Colon (tissue), 2 donors: ENCODE data around the gene CCDC50.

ENCODE experiments used
- FAIRE-seq: peaks from 2 replicates; lab custom pipeline; 2012; peaks lifted over from hg19 to GRCh38; lab: Jason Lieb, UNC
- donor health status: control.
- donor health status: control.

Gene CCDC50

DNA sequence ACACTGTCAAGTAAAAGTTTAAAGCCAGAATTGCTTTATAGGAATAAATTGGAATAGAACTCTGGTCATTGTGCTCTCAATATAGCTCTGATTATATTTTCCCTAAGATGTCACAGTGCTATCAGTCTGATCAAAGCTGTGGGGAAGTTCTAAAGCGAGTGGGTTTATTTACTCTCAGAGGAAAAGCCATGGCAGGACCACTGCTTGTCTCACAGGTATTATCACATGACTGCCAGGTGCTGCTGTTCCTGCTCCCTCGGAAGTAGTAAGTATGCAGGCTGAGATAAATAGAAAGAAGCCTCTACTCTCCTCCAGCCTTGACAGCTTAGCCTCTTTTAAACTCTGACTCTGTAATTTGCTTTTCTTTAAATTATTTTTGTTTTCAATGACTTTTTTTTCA, 50.3 kb downstream of the CCDC50 start:
- FAIRE-seq, result no peak

DNA sequence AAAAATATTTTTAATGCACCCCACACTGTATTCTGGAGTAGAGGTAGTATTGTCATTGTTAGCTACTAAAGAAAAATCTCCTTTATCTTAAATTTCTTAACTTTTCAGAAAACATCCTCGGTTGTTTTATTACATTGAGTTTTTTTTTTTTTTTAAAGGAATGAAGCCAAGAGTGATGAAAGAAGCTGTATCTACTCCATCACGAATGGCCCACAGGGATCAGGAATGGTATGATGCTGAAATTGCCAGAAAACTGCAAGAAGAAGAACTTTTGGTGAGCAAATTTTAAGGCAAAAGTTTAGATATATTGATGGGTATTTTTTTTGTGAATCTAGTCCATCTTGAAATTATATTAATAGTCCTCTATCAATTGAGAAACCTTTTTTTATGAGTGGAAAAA, 50.8 kb downstream of the CCDC50 start:
- FAIRE-seq, result no peak

DNA sequence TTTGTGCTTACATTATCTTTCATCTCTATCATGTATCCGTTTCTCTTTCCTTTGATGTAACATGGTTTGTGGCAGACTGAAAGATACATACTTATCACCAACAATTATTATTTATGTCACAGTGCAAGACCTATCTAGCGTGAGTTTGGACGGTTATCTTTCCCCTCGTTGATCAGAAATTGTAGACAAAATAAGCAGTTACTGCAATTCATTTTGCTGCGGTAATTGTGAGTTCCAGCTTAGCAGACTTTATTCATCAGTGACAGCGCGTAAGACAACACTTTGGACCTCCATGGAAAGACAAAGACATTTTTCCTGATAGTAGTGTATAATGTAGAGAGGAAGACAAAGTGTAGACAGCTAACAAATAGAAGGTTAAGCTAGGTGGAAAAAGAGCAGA, 52.1 kb downstream of the CCDC50 start:
- FAIRE-seq, result no peak

DNA sequence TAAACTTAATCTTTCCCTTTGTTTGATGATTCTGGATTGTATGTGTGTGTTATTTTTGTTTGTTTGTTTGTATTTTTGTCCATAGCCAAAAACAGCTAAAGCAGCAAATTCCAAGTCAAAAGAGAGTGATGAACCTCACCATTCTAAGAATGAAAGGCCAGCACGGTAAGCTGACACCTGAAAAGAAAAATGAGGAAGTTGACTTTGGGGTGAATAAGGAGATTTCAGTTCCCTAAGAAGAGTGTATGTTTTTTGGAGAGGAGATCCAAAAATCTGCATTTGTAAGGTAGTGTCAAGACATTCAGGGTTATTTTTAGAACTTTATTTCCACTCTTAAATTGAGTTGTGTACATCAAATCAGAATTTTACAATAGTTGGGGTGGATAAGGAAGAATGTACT, 53.5 kb downstream of the CCDC50 start:
- FAIRE-seq, result no peak

DNA sequence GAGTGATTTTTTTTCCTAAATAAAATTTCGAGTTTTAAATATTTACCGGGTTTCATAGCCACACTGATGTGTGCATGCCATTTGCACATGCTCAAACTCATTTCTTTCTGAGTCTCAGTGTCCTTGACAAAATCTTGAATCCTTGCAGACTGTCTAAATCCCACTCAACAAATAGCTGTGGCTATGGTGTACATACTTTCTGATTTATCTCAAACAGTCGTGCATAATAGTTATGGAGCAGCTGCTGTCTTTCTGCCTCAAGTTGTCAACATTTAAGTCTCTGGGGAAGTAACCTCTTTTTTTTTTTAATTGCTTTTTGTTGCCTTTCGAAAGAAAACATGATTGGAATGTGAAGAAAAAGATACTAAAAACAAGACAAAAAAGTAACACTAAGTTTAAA, 53.9 kb downstream of the CCDC50 start:
- no peak for FAIRE-seq

DNA sequence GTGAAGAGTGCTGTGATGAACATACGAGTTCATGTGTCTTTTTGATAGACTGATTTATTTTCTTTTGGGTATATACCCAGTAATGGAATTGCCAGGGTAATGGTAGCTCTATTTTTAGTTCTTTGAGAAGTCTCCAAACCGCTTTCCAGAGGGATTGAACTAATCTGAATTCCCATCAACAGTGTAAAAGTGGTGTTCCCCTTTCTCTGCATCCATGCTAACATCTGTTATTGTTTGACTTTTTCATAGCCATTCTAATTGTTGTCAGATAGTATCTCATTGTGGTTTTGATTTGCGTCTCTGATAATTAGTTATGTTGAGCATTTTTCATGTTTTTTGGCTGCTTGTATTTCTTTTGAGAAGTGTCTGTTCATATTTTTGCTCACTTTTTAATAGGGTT, 55.9 kb downstream of the CCDC50 start:
- FAIRE-seq, result no peak

DNA sequence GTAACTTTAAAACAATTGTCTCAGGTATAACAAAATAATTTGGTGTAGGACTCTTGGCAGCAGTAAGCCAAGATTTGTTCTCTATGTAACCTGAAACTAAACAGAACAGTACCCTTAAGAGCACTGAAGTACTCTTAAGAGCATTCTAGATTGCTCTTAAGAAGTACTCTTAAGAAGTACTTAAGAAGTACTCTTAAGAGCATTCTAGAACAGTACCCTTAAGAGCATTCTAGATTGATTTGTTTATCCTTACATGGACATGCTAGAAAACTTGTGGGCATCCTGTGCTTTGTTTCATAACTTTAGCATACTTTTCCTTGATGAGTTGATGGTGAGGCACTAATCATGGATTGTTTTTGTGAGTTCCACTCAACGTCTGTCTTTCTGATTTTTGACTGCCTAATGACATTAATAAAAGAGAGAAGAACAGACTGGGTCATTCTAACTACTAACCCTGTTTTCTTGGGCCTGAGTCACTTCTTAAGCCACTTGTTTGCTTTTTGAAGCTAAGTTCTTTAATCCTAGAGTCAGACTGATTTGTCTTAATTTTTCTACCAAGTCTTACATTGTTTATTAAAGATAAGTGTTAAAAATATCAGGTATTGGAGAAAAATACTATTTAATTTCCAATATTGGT, 58.4 kb downstream of the CCDC50 start:
- FAIRE-seq, result no peak

DNA sequence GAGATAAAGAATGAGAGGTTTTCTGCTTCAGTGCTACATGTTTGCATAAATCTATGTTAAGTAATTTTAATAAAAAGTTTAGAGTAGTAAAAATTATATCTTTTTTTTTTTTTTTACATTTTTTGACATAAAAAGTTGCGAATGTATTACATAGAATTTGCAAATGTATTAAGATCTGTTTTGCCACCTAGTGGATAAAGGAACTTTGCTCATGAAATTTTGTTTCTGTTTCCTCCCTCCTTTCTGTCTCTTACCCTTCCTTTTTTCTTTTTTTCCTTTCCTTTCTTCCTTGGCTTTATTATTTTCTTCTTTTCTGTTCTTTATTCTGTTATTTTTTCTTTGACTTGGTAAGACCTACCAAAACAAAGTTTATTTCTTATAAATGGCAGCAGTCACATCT, 59.6 kb downstream of the CCDC50 start:
- FAIRE-seq, result no peak

DNA sequence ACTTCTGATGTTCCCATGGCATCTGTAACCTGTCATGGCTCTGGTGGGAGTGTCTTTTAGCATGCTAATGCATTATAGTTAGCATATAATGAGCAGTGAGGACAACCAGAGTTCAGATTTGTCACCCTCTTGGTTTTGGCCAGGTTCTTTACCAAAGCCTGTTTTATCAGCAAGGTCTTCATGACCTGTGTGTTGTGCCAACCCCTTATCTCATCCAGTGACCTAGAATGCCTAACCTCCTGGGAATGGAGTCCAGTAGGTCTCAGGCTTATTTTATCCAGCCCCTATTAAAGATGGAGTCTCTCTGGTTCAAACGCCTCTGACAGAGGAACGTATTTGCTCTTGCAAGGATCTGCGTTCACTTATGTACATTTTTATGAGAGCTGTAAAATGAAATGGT, 61.4 kb downstream of the CCDC50 start:
- no peak for FAIRE-seq

DNA sequence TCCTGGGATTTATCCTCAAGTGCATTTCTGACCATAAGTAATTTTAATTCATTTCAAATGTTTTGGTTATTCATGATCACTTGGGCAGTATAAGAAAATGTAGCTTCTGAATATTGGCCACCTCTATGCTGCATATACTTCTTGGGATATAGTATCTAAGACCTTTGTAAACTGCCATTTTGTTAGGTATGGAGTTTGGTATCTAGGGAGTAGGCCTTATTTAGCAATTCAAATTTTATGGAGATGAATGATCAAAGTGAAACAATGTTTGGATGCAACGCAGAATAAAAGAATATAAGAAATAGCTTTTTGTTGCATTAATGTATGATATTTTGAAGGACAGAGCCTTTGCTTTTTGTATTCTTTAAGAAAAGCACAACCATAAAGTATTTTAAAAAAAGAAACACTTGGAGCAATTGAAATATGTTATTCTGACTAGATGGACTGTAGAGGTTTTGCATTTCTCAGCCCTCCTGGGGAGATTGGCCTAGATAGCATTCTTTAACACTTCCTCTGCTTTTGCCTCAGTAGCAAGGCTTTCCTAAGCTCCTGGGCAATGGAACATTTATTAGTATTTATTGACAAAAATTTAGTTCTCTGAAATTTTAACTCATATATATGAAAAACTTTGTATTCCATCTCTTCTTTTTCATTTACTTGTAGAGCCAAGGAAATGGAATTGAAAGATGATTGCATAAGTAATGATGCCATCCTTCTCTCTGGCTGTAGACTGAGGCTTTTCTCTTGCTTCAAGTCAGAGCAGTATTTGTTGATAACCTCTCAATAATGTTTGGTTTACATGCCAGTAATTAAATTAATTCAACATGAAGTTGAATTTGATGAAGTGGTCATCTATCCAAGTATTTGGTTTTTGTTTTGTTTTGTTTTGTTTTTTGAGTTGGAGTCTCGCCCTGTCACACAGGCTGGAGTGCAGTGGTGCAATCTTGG, 62.9 kb downstream of the CCDC50 start:
- FAIRE-seq, result no peak

DNA sequence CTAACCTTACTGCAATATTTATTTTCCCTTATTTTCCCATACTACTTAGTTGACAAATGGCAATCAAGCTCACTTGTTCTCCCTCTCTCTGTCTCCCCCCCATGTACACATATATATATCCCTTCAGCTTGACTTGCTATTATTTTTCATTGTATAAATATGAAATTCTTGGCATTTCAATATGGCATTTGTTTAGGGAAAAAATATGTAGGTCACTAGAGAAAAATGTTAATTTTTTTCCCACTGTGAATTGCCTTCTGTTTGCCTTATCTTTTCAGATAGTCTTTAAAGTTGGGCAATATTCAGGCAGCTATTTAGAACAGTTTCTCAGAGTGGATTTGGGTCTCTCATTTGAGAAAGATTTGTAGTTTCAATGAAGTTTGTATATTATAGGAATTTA, 64.0 kb downstream of the CCDC50 start:
- no peak for FAIRE-seq

DNA sequence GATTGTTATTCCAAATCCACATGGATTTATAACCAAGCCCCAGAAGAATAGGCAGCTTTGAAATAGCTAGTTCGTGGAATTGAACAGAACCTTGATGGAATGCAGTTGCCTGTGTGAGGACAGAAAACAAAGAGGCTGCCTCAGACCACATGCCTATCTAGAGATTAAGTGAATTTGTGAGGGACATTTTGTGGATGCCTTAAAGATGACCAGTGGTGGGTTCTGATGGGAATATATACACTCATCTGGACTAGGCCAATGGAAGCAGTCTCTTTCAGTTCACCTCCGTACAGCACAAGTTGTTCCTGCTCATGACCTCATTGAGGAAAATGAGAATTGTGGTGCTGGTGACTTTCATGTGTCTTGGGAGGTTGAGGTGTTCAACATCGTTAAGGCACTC, 68.6 kb downstream of the CCDC50 start:
- FAIRE-seq, result no peak

DNA sequence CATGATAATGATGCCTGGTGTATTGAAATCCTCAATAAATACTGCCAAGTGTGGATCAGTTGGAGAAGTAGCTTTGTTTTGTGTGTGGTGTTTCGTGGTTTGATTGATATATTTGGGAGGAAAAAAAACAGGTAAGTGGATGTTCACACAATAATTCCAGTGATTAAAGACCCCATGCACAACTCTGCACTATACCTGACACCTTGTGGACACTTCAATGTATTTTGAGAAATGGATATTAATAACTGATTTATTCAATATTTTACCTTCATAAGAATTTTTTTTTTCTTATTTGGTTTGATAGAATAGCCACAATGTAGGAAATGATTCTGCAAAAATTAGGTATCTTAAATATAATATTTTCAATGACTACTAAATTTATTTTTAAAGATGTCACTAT, 69.4 kb downstream of the CCDC50 start:
- no peak for FAIRE-seq

DNA sequence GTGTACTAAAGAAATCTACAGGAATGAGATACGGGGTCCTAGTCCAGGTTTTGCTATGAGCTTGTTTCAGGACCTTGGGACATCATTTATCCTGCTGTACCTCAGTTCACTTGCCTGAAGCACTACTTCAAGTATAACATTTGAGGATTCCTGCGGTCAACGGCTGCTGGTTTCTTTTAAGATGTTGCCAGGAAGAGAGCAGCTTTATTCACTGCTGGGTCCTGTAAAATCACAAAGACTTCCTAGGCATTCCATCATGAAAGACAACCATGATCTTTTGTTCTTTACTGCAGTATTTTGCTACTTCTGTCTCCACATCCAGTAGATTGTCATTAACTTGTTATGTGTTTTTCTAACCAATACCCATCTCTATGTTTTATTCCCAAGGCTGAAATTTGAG, 70.7 kb downstream of the CCDC50 start:
- FAIRE-seq, result no peak

DNA sequence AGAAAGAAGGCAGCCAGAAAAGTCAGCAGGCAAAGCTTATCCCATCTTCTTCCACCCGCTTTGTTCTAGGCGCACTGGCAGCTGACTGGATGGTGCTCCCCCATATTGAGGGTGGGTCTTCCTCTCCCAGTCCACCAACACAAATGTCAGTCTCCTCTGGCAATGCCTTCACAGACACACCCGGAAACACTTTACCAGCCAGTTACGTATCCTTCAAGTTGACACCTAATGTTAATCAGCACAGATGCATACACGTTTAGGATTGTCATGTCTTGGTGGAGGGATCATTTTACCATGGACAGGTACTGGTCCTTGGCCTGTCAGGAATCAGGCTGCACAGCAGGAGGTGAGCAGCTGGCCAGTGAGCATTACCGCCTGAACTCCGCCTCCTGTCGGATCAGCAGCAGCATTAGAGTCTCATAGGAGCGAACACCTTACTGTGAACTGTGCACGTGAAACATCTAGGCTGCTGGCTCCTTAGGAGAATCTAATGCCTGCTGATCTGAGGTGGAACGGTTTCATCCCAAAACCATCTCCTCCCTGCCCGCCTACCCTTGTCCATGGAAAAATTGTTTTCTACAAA, 72.7 kb downstream of the CCDC50 start:
- FAIRE-seq, result no peak

DNA sequence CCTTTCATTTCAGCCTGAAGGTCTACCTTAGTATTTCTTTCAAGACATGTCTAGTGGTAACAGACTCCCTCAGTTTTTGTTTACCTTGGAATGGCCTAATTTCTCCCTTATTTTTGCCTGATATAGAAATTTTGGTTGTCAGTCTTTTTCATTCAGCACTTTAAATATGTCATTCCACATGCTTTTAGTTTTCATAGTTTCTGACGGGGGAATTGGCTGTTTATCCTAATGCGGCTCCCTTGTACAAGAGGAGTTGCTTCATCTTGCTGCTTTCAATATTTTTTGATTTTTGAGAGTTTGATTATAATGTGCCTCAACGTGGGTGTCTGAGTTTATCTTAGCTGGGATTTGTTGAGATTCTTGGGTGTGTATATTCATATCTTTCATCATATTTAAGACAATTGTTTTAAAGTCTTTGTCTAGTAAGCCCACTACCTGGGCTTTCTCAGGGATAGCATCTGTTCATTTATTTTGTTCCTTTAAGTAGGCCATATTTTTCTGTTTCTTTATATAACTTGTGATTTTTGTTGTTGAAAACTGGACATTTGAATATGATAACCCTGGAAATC, 80.7 kb downstream of the CCDC50 start:
- no peak for FAIRE-seq

DNA sequence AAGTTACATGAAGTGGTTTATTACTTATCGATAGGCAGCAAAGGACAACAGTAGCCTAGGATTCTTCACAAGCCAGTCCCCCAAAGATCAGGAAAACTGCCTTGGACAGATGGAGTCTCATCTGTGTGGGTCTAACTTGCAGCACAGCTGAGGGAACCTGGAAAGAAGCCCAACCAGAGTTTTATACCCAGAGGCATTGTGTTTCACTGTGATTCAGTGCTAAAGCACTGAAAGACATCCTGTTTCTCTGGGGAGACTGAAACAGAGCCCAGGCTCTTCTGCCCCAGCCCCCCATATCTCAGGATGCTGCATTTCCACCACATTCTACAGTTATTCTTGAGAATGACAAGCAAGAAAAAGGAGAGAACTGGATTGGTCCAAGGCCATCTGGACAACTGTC, 83.6 kb downstream of the CCDC50 start:
- no peak for FAIRE-seq

DNA sequence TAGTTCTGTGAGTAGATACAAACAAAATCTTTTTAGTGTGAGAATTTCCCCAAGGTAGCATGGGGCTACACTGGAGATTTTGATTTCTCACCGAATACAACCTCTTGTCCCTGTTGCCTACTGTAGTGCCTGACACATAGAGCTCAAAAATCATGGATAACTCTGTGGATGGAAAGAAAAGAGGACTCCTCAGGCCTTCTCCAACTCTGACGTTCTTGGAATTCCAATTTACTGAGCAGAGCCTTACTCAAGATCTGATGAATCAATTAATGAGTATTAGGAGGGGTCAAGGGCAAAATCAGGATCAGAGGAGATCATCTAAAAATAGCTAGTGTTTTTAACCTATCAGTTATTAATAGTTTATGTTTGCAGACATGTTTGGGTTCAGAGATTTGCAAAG, 85.1 kb downstream of the CCDC50 start:
- no peak for FAIRE-seq

DNA sequence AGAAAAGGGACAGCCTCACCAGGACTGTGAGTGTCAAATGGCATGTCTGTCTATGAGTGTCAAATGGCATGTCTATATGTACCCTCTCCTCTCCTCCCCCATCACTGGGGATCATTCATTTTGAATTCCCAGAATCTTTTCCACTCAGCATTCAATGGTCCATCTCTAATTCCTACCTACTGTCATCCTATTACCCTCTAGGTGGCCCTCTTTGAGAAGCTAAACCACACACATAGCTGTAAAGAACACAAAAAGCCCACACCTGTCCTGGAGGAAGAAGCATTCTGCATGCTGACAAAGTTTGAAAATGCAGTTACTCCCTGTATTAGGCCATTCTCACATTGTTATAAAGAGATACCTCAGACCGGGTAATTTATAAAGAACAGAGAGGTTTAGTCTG, 85.5 kb downstream of the CCDC50 start:
- FAIRE-seq, result no peak

DNA sequence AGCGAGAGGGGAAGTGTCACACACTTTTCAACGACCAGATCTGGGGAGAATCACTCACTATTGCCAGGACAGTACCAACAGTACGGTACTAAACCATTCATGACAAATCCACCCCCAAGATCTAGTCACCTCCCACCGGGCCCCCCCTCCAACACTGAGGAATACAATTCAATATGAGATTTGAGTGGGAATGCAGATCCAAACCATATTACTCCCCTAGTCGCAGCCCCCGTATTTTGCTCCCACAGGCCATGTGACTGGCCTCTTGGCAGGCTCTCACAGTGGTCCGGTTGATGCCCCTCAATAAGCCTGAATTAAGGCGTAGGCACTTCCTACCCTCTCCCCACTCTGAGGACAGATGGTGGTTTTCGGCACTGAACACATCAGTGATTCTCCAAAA, 86.4 kb downstream of the CCDC50 start:
- FAIRE-seq, result no peak

DNA sequence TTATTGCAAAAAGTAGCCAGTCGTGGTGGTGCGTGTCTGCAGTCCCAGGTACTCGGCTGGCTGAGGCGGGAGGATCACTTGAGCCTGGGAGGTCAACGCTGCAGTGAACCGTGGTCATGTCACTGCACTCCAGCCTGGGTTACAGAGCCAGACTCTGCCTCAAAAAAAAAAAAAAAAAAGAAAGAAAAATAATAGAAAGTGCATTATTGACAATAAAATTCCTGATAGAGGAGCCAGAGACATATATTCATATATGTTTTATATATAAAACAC, 88.2 kb downstream of the CCDC50 start:
- no peak for FAIRE-seq

DNA sequence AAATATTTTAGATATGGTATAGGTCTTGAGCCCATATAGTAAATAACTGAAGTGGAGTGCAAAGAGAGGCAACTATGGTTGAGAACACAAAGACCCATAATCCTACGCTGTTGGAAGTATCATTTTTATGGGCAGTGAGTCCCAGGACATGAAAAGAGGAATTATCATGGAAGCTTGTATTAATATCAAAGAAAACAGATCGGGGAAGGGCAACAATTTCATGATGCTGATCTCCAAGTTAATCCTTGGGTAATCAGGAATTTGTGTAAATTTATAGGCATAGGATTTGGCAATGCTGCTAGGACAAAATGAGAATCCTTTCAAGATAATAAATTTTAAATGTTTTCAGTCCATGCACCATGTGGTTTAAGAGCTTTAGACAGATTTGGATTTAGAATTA, 91.6 kb downstream of the CCDC50 start:
- no peak for FAIRE-seq

DNA sequence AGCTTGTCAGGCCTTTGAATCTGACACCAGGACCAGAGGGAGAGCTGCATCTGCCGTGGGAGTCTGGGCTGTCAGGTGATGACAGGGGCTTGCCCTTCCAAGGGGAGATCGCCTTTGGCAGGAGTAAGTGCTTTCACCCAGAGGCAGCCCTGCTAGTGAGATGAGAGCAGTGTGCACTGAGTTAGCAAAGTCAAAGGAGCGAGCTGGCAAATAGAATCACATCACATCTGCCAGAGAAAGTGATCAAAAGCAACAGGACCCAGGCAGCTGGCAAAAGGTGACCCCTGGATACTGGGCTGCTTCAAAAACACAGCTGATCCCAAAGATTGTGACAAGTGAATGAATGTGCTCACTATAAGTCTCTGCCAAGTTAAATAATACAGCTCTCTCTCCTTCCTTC, 95.7 kb downstream of the CCDC50 start:
- no peak for FAIRE-seq
